Dendritic cell treated with granulocyte-macrophage colony-stimulating factor and Interleukin-4, amounts not matched to agents 40 ng/mL and 50 ng/mL, for 4 days (primary cell): ENCODE measurements around the gene UXS1.

ENCODE experiments used
- H3K27ac Mint-ChIP-seq: one replicate; pipeline ENCODE4 v1.8.0; 2022; ENCODE audit warnings: mild to moderate bottlenecking, mixed read lengths
- H3K27me3 Mint-ChIP-seq: one replicate; pipeline ENCODE4 v1.8.0; 2022; ENCODE audit warnings: mild to moderate bottlenecking, mixed read lengths
- H3K36me3 Mint-ChIP-seq: one replicate; pipeline ENCODE4 v1.8.0; 2022; ENCODE audit warnings: low read depth, mixed read lengths
- H3K4me1 Mint-ChIP-seq: one replicate; pipeline ENCODE4 v1.8.0; 2022; ENCODE audit warnings: low read depth, mixed read lengths
- H3K4me3 Mint-ChIP-seq: one replicate; pipeline ENCODE4 v1.8.0; 2022; ENCODE audit warnings: mild to moderate bottlenecking, moderate library complexity, mixed read lengths
- H3K9me3 Mint-ChIP-seq: one replicate; pipeline ENCODE4 v1.8.0; 2022; ENCODE audit warnings: mixed read lengths
- intact Hi-C: fragments of 100-400 bp; cut with micrococcal nuclease; formaldehyde crosslinking; loops from one replicate; pipeline ENCODE4 v1.15.0; 2022

Gene UXS1

GRCh38 chr2:106097038-106098000 is 96.8 kb downstream of the UXS1 start:
- H3K27ac Mint-ChIP-seq = no peak overlapping the region
- intact Hi-C loops = no loop called here
- no peaks in the 10 kb centered on the region for H3K27me3 Mint-ChIP-seq
- H3K36me3 Mint-ChIP-seq = peaks cover 77% of the 10 kb centered on the region
- no peak overlapping the region for H3K4me3 Mint-ChIP-seq
- H3K9me3 Mint-ChIP-seq = no peaks in the 10 kb centered on the region
- peaks cover 8% of the 10 kb centered on the region for H3K4me1 Mint-ChIP-seq

- H3K27ac Mint-ChIP-seq = peak overlapping the region; percentile 33
- no peaks in the 10 kb centered on the region for H3K27me3 Mint-ChIP-seq
- no peak overlapping the region for H3K4me3 Mint-ChIP-seq
- intact Hi-C loops = no loop called here
- H3K4me1 Mint-ChIP-seq = peaks cover 8% of the 10 kb centered on the region
- H3K36me3 Mint-ChIP-seq = peaks cover 78% of the 10 kb centered on the region
- H3K9me3 Mint-ChIP-seq = no peaks in the 10 kb centered on the region
Measured at GRCh38 chr2:106096299-106097037, 97.6 kb downstream of the UXS1 start.

GRCh38 chr2:106095478-106096298 is 98.4 kb downstream of the UXS1 start:
- peaks cover 71% of the 10 kb centered on the region for H3K36me3 Mint-ChIP-seq
- H3K9me3 Mint-ChIP-seq = no peaks in the 10 kb centered on the region
- peak overlapping the region; percentile 20 for H3K4me3 Mint-ChIP-seq
- no peaks in the 10 kb centered on the region for H3K27me3 Mint-ChIP-seq
- intact Hi-C loops = no loop called here
- peak overlapping the region; percentile 33 for H3K27ac Mint-ChIP-seq
- H3K4me1 Mint-ChIP-seq = peaks cover 8% of the 10 kb centered on the region

GRCh38 chr2:106094131-106094841 is 99.8 kb downstream of the UXS1 start:
- intact Hi-C loops = no loop called here
- Mint-ChIP-seq H3K36me3 (peaks cover 57% of the 10 kb centered on the region), H3K4me1 (peaks cover 8% of the 10 kb centered on the region), H3K27ac (no peak overlapping the region), H3K9me3 (no peaks in the 10 kb centered on the region), H3K27me3 (no peaks in the 10 kb centered on the region), H3K4me3 (no peak overlapping the region)

GRCh38 chr2:106090916-106091618 is 103.0 kb downstream of the UXS1 start:
- Mint-ChIP-seq H3K27me3 (no peaks in the 10 kb centered on the region), H3K27ac (no peak overlapping the region), H3K9me3 (no peaks in the 10 kb centered on the region), H3K36me3 (peaks cover 30% of the 10 kb centered on the region), H3K4me1 (peaks cover 4% of the 10 kb centered on the region), H3K4me3 (no peak overlapping the region)
- intact Hi-C loops = no loop called here

- H3K27ac Mint-ChIP-seq = no peak overlapping the region
- no peaks in the 10 kb centered on the region for H3K9me3 Mint-ChIP-seq
- intact Hi-C loops = no loop called here
- H3K4me1 Mint-ChIP-seq = no peaks in the 10 kb centered on the region
- no peaks in the 10 kb centered on the region for H3K27me3 Mint-ChIP-seq
- H3K36me3 Mint-ChIP-seq = peaks cover 25% of the 10 kb centered on the region
- H3K4me3 Mint-ChIP-seq = no peak overlapping the region
Measured at GRCh38 chr2:106089611-106090010, 104.5 kb downstream of the UXS1 start.

GRCh38 chr2:106085181-106085940 is 108.7 kb downstream of the UXS1 start:
- Mint-ChIP-seq H3K27me3 (no peaks in the 10 kb centered on the region), H3K36me3 (no peaks in the 10 kb centered on the region), H3K4me1 (no peaks in the 10 kb centered on the region), H3K27ac (no peak overlapping the region), H3K4me3 (no peak overlapping the region), H3K9me3 (no peaks in the 10 kb centered on the region)
- intact Hi-C loops = no loop called here

GRCh38 chr2:106080959-106081358 is 113.1 kb downstream of the UXS1 start:
- Mint-ChIP-seq H3K4me1 (no peaks in the 10 kb centered on the region), H3K27me3 (no peaks in the 10 kb centered on the region), H3K9me3 (no peaks in the 10 kb centered on the region), H3K36me3 (no peaks in the 10 kb centered on the region), H3K27ac (no peak overlapping the region), H3K4me3 (no peak overlapping the region)
- intact Hi-C loops = no loop called here

GRCh38 chr2:106078096-106078495 is 116.0 kb downstream of the UXS1 start:
- no peaks in the 10 kb centered on the region for H3K36me3 Mint-ChIP-seq
- H3K4me1 Mint-ChIP-seq = no peaks in the 10 kb centered on the region
- H3K9me3 Mint-ChIP-seq = no peaks in the 10 kb centered on the region
- intact Hi-C loops = no loop called here
- no peak overlapping the region for H3K4me3 Mint-ChIP-seq
- no peaks in the 10 kb centered on the region for H3K27me3 Mint-ChIP-seq
- H3K27ac Mint-ChIP-seq = no peak overlapping the region

GRCh38 chr2:106076941-106077340 is 117.2 kb downstream of the UXS1 start:
- Mint-ChIP-seq H3K36me3 (no peaks in the 10 kb centered on the region), H3K27ac (no peak overlapping the region), H3K9me3 (no peaks in the 10 kb centered on the region), H3K4me1 (no peaks in the 10 kb centered on the region), H3K27me3 (no peaks in the 10 kb centered on the region), H3K4me3 (no peak overlapping the region)
- intact Hi-C loops = no loop called here

- Mint-ChIP-seq H3K27ac (no peak overlapping the region), H3K4me1 (no peaks in the 10 kb centered on the region)
- intact Hi-C loops = no loop called here
Measured at GRCh38 chr2:106075048-106075447, 119.1 kb downstream of the UXS1 start.

GRCh38 chr2:106073678-106074406 is 120.3 kb downstream of the UXS1 start:
- H3K9me3 Mint-ChIP-seq = no peaks in the 10 kb centered on the region

More at GRCh38 chr2:106075048-106075447, 119.1 kb downstream of the UXS1 start:
- Mint-ChIP-seq H3K36me3 (no peaks in the 10 kb centered on the region), H3K27me3 (no peaks in the 10 kb centered on the region), H3K9me3 (no peaks in the 10 kb centered on the region), H3K4me3 (no peak overlapping the region)

More at GRCh38 chr2:106073678-106074406, 120.3 kb downstream of the UXS1 start:
- H3K27me3 Mint-ChIP-seq = peaks cover 3% of the 10 kb centered on the region
- H3K27ac Mint-ChIP-seq = no peak overlapping the region
- no peaks in the 10 kb centered on the region for H3K4me1 Mint-ChIP-seq
- H3K36me3 Mint-ChIP-seq = no peaks in the 10 kb centered on the region
- H3K4me3 Mint-ChIP-seq = no peak overlapping the region
- intact Hi-C loops = no loop called here
